Measurements from ENCODE around the gene SHC1.

The SHC1 gene

GRCh38 chr1:154974808-154975408, 4.4 kb upstream of the SHC1 start:
- Histone ChIP-seq H3K4me3 (ENCODE audit: low read depth in 1 of 5, low read length in 5 of 5) (peak overlapping the region; percentile 75 to 92 (median 84)), H3K4me1 (ENCODE audit: control insufficient read depth in 5 of 5, insufficient read depth in 5 of 5, low read length in 5 of 5) (peaks cover 29 to 56% (median 52%) of the 10 kb centered on the region in 5 donors), H3K9ac (ENCODE audit: low read length in 5 of 5) (peak overlapping the region; percentile 74 to 100 (median 86)), H3K9me3 (ENCODE audit: control insufficient read depth in 5 of 5, low read length in 5 of 5) (peaks cover 0 to 2% (median 0%) of the 10 kb centered on the region in 5 donors), H3K27ac (ENCODE audit: low read depth, low read length) (peak overlapping the region; percentile 97), H3K36me3 (ENCODE audit: control insufficient read depth in 5 of 5, insufficient read depth in 5 of 5, low read length in 5 of 5) (peaks cover 5 to 16% (median 12%) of the 10 kb centered on the region in 5 donors), H3K27me3 (ENCODE audit: control insufficient read depth in 5 of 5, insufficient read depth in 4 of 5, low read length in 5 of 5) (peaks cover 0 to 11% (median 0%) of the 10 kb centered on the region in 5 donors)

DNA sequence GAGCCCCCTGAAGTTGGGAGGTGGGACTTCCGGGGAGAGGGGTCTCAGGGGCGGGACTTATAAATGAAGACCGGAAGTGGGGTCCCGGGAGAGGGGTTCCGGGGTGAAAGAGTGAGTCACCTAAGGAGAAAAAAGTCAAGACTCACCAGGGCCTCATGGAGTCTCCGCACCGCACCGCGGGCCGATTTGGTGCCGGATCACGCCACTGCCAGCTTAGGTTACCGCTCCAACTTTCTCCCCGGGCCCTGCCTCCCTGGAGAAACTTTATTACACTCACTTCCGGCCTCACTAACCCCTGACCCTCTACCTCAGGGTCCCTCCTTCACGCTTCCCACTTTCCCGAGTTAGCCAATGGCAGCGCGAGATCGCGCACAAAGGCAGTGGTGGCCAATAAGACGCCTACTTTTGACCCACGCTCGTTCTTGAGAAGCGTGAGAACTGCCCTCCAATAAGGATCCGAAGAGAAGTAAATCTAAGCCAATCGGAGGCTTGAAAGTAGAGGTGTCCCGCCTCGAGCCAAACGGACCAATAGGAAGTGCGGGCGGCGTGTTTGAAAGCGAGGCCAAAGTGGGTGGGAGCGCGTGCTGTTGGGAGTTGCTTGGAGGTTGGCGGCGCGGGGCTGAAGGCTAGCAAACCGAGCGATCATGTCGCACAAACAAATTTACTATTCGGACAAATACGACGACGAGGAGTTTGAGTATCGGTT, 3.7 kb upstream of the SHC1 start, which contains the start of gene CKS1B:
TSS of gene CKS1B (plus strand) at position 580 of the 706 bp plus-strand sequence. CDS start at position 645, 65 bp downstream.
- Histone ChIP-seq H3K9me3 (ENCODE audit: control insufficient read depth in 5 of 5, low read length in 5 of 5) (peaks cover 0 to 2% (median 0%) of the 10 kb centered on the region in 5 donors), H3K27me3 (ENCODE audit: control insufficient read depth in 5 of 5, insufficient read depth in 4 of 5, low read length in 5 of 5) (peaks cover 0 to 11% (median 0%) of the 10 kb centered on the region in 5 donors), H3K4me1 (ENCODE audit: control insufficient read depth in 5 of 5, insufficient read depth in 5 of 5, low read length in 5 of 5) (peaks cover 29 to 63% (median 59%) of the 10 kb centered on the region in 5 donors), H3K36me3 (ENCODE audit: control insufficient read depth in 5 of 5, insufficient read depth in 5 of 5, low read length in 5 of 5) (peaks cover 1 to 11% (median 10%) of the 10 kb centered on the region in 5 donors), H3K9ac (ENCODE audit: low read length in 5 of 5) (peak within 1 kb of the TSS; percentile 89 to 100 (median 95)), H3K27ac (ENCODE audit: low read depth, low read length) (peak within 1 kb of the TSS; percentile 97), H3K4me3 (ENCODE audit: low read depth in 1 of 5, low read length in 5 of 5) (peak within 1 kb of the TSS; percentile 75 to 92 (median 84))

DNA sequence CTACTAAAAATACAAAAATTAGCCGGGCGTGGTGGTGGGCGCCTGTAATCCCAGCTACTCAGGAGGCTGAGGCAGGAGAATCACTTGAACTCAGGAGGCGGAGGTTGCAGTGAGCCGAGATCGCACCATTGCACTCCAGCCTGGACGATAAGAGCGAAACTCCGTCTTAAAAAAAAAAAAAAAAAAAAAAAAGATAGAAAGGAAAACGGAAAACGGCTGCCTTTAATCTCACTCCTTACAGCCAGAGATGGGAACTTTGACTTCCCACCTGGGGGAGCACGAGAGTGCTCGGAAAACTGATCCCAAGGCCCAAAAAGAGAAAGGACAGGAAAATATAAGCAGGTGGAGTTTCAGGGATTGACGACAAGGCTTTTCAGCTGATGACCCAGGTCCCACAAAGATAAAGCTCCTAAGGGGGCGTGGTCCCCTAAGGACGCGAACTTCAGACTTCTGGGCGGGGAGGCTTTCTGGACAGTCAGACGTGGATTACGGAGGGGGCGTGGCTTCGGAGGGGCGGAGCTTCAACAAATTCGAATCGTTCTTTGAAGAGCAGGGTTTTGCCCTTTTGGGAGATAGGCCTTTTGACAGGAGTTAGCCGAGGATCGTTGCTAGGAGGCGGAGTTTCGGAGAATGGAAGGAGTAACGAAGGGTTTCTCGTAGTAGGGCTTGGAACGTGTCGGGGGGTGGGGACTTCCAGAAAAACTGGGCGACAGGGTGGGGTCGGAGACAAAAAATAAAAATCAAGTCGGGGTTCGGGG, 3.0 kb upstream of the SHC1 start:
- Histone ChIP-seq H3K9me3 (ENCODE audit: control insufficient read depth in 5 of 5, low read length in 5 of 5) (peaks cover 0 to 2% (median 0%) of the 10 kb centered on the region in 5 donors), H3K9ac (ENCODE audit: low read length in 5 of 5) (peak overlapping the region; percentile 89 to 100 (median 95)), H3K4me1 (ENCODE audit: control insufficient read depth in 5 of 5, insufficient read depth in 5 of 5, low read length in 5 of 5) (peaks cover 31 to 70% (median 66%) of the 10 kb centered on the region in 5 donors), H3K27me3 (ENCODE audit: control insufficient read depth in 5 of 5, insufficient read depth in 4 of 5, low read length in 5 of 5) (peaks cover 0 to 11% (median 0%) of the 10 kb centered on the region in 5 donors), H3K36me3 (ENCODE audit: control insufficient read depth in 5 of 5, insufficient read depth in 5 of 5, low read length in 5 of 5) (peaks cover 0 to 13% (median 7%) of the 10 kb centered on the region in 5 donors), H3K27ac (ENCODE audit: low read depth, low read length) (peak overlapping the region; percentile 97), H3K4me3 (ENCODE audit: low read depth in 1 of 5, low read length in 5 of 5) (peak overlapping the region; percentile 75 to 91 (median 82))

DNA sequence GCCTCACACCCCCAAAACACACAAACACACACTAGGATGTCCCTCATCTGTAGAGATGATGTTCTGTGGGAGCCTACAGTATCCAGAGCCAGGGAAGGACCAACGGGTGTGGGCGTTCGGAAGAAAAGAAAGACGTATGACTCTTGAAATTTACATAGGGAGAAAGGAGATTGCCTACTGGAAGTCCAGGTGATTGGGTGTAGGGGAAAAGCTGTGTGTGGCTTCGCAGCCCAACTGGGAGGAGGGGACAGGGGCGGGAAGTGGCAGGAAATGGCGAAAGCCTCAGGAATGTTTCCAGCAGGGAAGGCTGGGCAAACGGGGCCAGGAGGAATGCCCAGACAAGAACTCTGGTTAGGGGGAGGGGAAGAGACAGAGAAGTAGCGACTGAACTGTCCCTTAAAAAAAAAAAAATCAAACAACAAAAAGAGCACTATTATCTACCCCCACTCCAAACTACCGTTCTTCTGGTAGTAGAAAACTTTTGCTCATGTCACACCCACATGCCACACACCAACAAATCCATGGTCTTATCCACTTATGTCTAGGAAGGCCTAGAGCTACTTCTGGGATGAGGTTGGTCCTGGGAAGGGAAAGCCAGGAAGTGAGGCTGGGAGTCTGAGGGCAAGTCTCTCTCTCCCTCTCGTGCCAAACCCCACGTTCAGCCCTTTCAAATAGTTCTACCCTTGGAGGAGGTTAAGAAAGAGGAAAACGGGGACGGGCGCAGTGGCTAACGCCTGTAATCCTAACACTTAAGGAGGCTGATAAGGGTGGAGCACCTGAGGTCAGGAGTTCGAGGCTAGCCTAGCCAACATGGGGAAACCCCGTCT, 2.2 kb upstream of the SHC1 start:
- H3K4me3 ChIP-seq (ENCODE audit: low read depth in 1 of 5, low read length in 5 of 5): peak overlapping the region; percentile 60 to 91 (median 82)
- H3K36me3 ChIP-seq (ENCODE audit: control insufficient read depth in 5 of 5, insufficient read depth in 5 of 5, low read length in 5 of 5): peaks cover 0 to 15% (median 12%) of the 10 kb centered on the region in 5 donors
- H3K27ac ChIP-seq (ENCODE audit: low read depth, low read length): peak overlapping the region; percentile 97
- peaks cover 0 to 11% (median 0%) of the 10 kb centered on the region in 5 donors for H3K27me3 ChIP-seq (ENCODE audit: control insufficient read depth in 5 of 5, insufficient read depth in 4 of 5, low read length in 5 of 5)
- peaks cover 0 to 2% (median 0%) of the 10 kb centered on the region in 5 donors for H3K9me3 ChIP-seq (ENCODE audit: control insufficient read depth in 5 of 5, low read length in 5 of 5)
- peak overlapping the region; percentile 33 to 96 (median 94) for H3K9ac ChIP-seq (ENCODE audit: low read length in 5 of 5)
- peaks cover 31 to 76% (median 72%) of the 10 kb centered on the region in 5 donors for H3K4me1 ChIP-seq (ENCODE audit: control insufficient read depth in 5 of 5, insufficient read depth in 5 of 5, low read length in 5 of 5)

DNA sequence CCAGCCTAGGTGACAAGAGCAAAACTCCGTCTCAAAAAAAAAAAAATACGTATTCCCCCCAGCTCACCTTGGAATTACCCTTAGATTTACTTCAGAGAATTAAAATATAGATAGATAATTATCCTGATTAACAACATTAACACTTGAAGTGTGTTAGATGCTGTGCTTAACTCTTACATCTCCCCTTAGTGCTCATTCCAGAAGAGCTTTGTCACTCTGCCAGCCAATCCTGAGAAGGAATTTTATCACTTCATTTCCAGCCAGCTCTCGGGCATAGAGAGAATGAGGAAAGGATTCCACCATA, 1.6 kb upstream of the SHC1 start:
- Histone ChIP-seq H3K27ac (ENCODE audit: low read depth, low read length) (peak overlapping the region; percentile 97), H3K9me3 (ENCODE audit: control insufficient read depth in 5 of 5, low read length in 5 of 5) (peaks cover 0 to 2% (median 0%) of the 10 kb centered on the region in 5 donors), H3K9ac (ENCODE audit: low read length in 5 of 5) (peak overlapping the region; percentile 33 to 95 (median 69)), H3K36me3 (ENCODE audit: control insufficient read depth in 5 of 5, insufficient read depth in 5 of 5, low read length in 5 of 5) (peaks cover 0 to 21% (median 18%) of the 10 kb centered on the region in 5 donors), H3K27me3 (ENCODE audit: control insufficient read depth in 5 of 5, insufficient read depth in 4 of 5, low read length in 5 of 5) (peaks cover 0 to 11% (median 0%) of the 10 kb centered on the region in 5 donors), H3K4me3 (ENCODE audit: low read depth in 1 of 5, low read length in 5 of 5) (peak overlapping the region in 4 of 5 donors; percentile 25 to 60 (median 40)), H3K4me1 (ENCODE audit: control insufficient read depth in 5 of 5, insufficient read depth in 5 of 5, low read length in 5 of 5) (peaks cover 33 to 81% (median 78%) of the 10 kb centered on the region in 5 donors)

GRCh38 chr1:154971341-154971998, 923 bp upstream of the SHC1 start:
- H3K9me3 ChIP-seq (ENCODE audit: control insufficient read depth in 5 of 5, low read length in 5 of 5): peaks cover 0 to 2% (median 0%) of the 10 kb centered on the region in 5 donors
- peaks cover 0 to 28% (median 25%) of the 10 kb centered on the region in 5 donors for H3K36me3 ChIP-seq (ENCODE audit: control insufficient read depth in 5 of 5, insufficient read depth in 5 of 5, low read length in 5 of 5)
- H3K4me3 ChIP-seq (ENCODE audit: low read depth in 1 of 5, low read length in 5 of 5): peak overlapping the region; percentile 54 to 69 (median 68)
- H3K27ac ChIP-seq (ENCODE audit: low read depth, low read length): peak overlapping the region; percentile 97
- H3K4me1 ChIP-seq (ENCODE audit: control insufficient read depth in 5 of 5, insufficient read depth in 5 of 5, low read length in 5 of 5): peaks cover 33 to 86% (median 74%) of the 10 kb centered on the region in 5 donors
- H3K9ac ChIP-seq (ENCODE audit: low read length in 5 of 5): peak overlapping the region in 4 of 5 donors; percentile 77 to 94 (median 84)
- peaks cover 0 to 11% (median 0%) of the 10 kb centered on the region in 5 donors for H3K27me3 ChIP-seq (ENCODE audit: control insufficient read depth in 5 of 5, insufficient read depth in 4 of 5, low read length in 5 of 5)

DNA sequence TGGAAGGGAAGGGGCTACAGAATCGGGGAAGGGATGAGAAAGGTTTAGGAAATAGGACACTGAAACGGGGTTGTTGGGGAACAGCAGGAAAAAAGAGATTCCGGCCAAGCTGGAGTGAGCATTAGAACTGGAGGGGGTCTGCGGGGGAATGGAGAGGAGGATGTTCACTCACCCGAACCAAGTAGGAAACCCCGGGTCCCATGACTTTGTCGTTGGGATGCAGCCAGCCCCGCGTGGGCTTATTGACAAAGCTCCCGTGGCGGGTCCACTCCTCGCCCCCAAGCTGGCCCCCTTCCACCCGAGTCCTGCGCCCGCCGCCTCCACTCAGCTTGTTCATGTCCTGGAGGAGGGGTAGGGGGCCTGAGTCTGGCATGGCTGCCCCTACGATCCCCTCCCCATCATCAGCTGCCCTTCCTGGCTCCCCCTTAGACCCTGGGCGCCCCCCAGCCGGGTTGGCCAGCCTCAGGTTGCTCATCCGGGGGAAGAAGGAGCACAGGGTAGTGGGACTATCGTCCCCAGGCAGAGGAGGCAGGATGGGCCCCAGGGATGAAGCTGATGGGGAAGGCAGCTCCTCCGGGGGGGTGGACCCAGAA, 591 bp downstream of the SHC1 start:
- peak overlapping the region; percentile 54 to 69 (median 68) for H3K4me3 ChIP-seq (ENCODE audit: low read depth in 1 of 5, low read length in 5 of 5)
- H3K9me3 ChIP-seq (ENCODE audit: control insufficient read depth in 5 of 5, low read length in 5 of 5): peaks cover 0 to 2% (median 0%) of the 10 kb centered on the region in 5 donors
- peaks cover 0 to 42% (median 40%) of the 10 kb centered on the region in 5 donors for H3K36me3 ChIP-seq (ENCODE audit: control insufficient read depth in 5 of 5, insufficient read depth in 5 of 5, low read length in 5 of 5)
- peak overlapping the region; percentile 97 for H3K27ac ChIP-seq (ENCODE audit: low read depth, low read length)
- peaks cover 0 to 11% (median 0%) of the 10 kb centered on the region in 5 donors for H3K27me3 ChIP-seq (ENCODE audit: control insufficient read depth in 5 of 5, insufficient read depth in 4 of 5, low read length in 5 of 5)
- H3K9ac ChIP-seq (ENCODE audit: low read length in 5 of 5): peak overlapping the region; percentile 35 to 94 (median 78)
- peaks cover 32 to 76% (median 59%) of the 10 kb centered on the region in 5 donors for H3K4me1 ChIP-seq (ENCODE audit: control insufficient read depth in 5 of 5, insufficient read depth in 5 of 5, low read length in 5 of 5)

GRCh38 chr1:154969246-154969645, 1.3 kb downstream of the SHC1 start:
- Histone ChIP-seq H3K4me1 (ENCODE audit: control insufficient read depth in 5 of 5, insufficient read depth in 5 of 5, low read length in 5 of 5) (peaks cover 25 to 76% (median 57%) of the 10 kb centered on the region in 5 donors), H3K36me3 (ENCODE audit: control insufficient read depth in 5 of 5, insufficient read depth in 5 of 5, low read length in 5 of 5) (peaks cover 0 to 49% (median 45%) of the 10 kb centered on the region in 5 donors), H3K27me3 (ENCODE audit: control insufficient read depth in 5 of 5, insufficient read depth in 4 of 5, low read length in 5 of 5) (peaks cover 0 to 4% (median 0%) of the 10 kb centered on the region in 5 donors), H3K9me3 (ENCODE audit: control insufficient read depth in 5 of 5, low read length in 5 of 5) (peaks cover 0 to under 1% (median 0%) of the 10 kb centered on the region in 5 donors), H3K27ac (ENCODE audit: low read depth, low read length) (peak overlapping the region; percentile 97), H3K4me3 (ENCODE audit: low read depth in 1 of 5, low read length in 5 of 5) (peak overlapping the region; percentile 54 to 69 (median 68)), H3K9ac (ENCODE audit: low read length in 5 of 5) (peak overlapping the region; percentile 25 to 94 (median 77))
